ENCODE measurements around the gene ZNF276.
"Not testable (repeated sequence)": the region's sequence is repeated elsewhere in the genome, so short reads cannot be mapped to it uniquely, and the experiment has no call there.

The ZNF276 gene

GRCh38 chr16:89696670-89697128 is 24.6 kb upstream of the ZNF276 start:
- peak; percentile 67 for DNase-seq (ENCODE audit: low spot score)

- DNase-seq (ENCODE audit: low spot score), result peak; percentile 73
Measured at GRCh38 chr16:89697161-89697615, 24.1 kb upstream of the ZNF276 start.

GRCh38 chr16:89697616-89698331 is 23.6 kb upstream of the ZNF276 start:
- peak; percentile 69 for DNase-seq (ENCODE audit: low spot score)

GRCh38 chr16:89698717-89699116 is 22.6 kb upstream of the ZNF276 start:
- DNase-seq (ENCODE audit: low spot score), result not testable (repeated sequence)

GRCh38 chr16:89699629-89700099 is 21.7 kb upstream of the ZNF276 start:
- not testable (repeated sequence) for DNase-seq (ENCODE audit: low spot score)

- DNase-seq (ENCODE audit: low spot score), result peak; percentile 89
Measured at GRCh38 chr16:89700100-89700648, 21.2 kb upstream of the ZNF276 start.

- peak; percentile 67 for DNase-seq (ENCODE audit: low spot score)
Measured at GRCh38 chr16:89700649-89701424, 20.5 kb upstream of the ZNF276 start.

GRCh38 chr16:89701425-89702406 is 19.6 kb upstream of the ZNF276 start, which contains the start of gene SPATA2L:
SPATA2L (minus strand) TSS chr16:89701705; CDS start chr16:89701232, 473 bp downstream.
- DNase-seq (ENCODE audit: low spot score), result peak; percentile 84

- no peak for DNase-seq (ENCODE audit: low spot score)
Measured at GRCh38 chr16:89704281-89704680, 17.1 kb upstream of the ZNF276 start.

GRCh38 chr16:89705006-89705405 is 16.3 kb upstream of the ZNF276 start:
- DNase-seq (ENCODE audit: low spot score), result no peak

GRCh38 chr16:89706518-89707260 is 14.6 kb upstream of the ZNF276 start:
- peak; percentile 65 for DNase-seq (ENCODE audit: low spot score)

- no peak for DNase-seq (ENCODE audit: low spot score)
Measured at GRCh38 chr16:89707695-89708094, 13.6 kb upstream of the ZNF276 start.

- no peak for DNase-seq (ENCODE audit: low spot score)
Measured at GRCh38 chr16:89708481-89708931, 12.8 kb upstream of the ZNF276 start.

GRCh38 chr16:89709166-89709565 is 12.2 kb upstream of the ZNF276 start:
- no peak for DNase-seq (ENCODE audit: low spot score)

GRCh38 chr16:89709716-89710432 is 11.5 kb upstream of the ZNF276 start:
- DNase-seq (ENCODE audit: low spot score), result no peak

GRCh38 chr16:89710709-89711564 is 10.4 kb upstream of the ZNF276 start:
- no peak for DNase-seq (ENCODE audit: low spot score)

GRCh38 chr16:89711601-89712273 is 9.6 kb upstream of the ZNF276 start:
- DNase-seq (ENCODE audit: low spot score), result no peak

GRCh38 chr16:89712274-89712781 is 9.0 kb upstream of the ZNF276 start:
- DNase-seq (ENCODE audit: low spot score), result no peak
